Naive thymus-derived CD8-positive, alpha-beta T cell (primary cell): ENCODE results near the gene SDF2L1. TPM values are rescaled to one million over a fixed set of nuclear protein-coding genes. Genes with fewer than 3 reads are reported as not detected.
A peak's percentile ranks its signal among the peaks of the same experiment; 100 is the strongest.
"Not testable (repeated sequence)": the region's sequence is repeated elsewhere in the genome, so short reads cannot be mapped to it uniquely, and the experiment has no call there.

Experiments used
- ATAC-seq, 2 donors: fragments of 150-1000 bp; cut with Tn5 transposase in 1 of 2; sonication (Bioruptor Pico), chemical (Tn5 transposase) in 1 of 2; 1 replicate in 1 of 2; 2 replicates in 1 of 2; pipeline ENCODE4 v1.10.0; 2021; ENCODE audit warnings: mild to moderate bottlenecking in 2 of 2, moderate library complexity in 2 of 2
- POLR2A ChIA-PET: fragments of 350-600 bp; sonication (Branson Sonifier 250); formaldehyde crosslinking; loops from one replicate; lab custom pipeline; 2021; ENCODE audit warnings: antibody characterized with exemption; lab: Charles Lee
- DNase-seq, 10 donors: peaks; one replicate each; pipeline versions ENCODE4 v3.0.0 to v3.0.0-alpha.2; 2020 to 2022
- H3K27ac Mint-ChIP-seq, 10 donors: one replicate each; pipeline ENCODE4 v1.8.0; 2020 to 2022; ENCODE audit warnings: mild to moderate bottlenecking in 10 of 10, mixed read lengths in 10 of 10, moderate library complexity in 4 of 10, inconsistent platforms in 1 of 10
- H3K27me3 Mint-ChIP-seq, 5 donors: one replicate each; pipeline ENCODE4 v1.8.0; 2021 to 2022; ENCODE audit warnings: mixed read lengths in 5 of 5
- H3K36me3 Mint-ChIP-seq, 3 donors: one replicate each; pipeline ENCODE4 v1.8.0; 2020 to 2022; ENCODE audit warnings: mixed read lengths in 3 of 3, mild to moderate bottlenecking in 2 of 3, inconsistent platforms in 1 of 3
- H3K4me1 Mint-ChIP-seq, 4 donors: one replicate each; pipeline ENCODE4 v1.8.0; 2021 to 2022; ENCODE audit warnings: mixed read lengths in 4 of 4
- H3K4me3 Mint-ChIP-seq, 10 donors: one replicate each; pipeline ENCODE4 v1.8.0; 2020 to 2022; ENCODE audit warnings: mild to moderate bottlenecking in 10 of 10, mixed read lengths in 10 of 10, moderate library complexity in 6 of 10, inconsistent platforms in 1 of 10
- H3K9me3 Mint-ChIP-seq, 9 donors: one replicate each; pipeline ENCODE4 v1.8.0; 2020 to 2022; ENCODE audit warnings: mixed read lengths in 9 of 9, mild to moderate bottlenecking in 3 of 9, inconsistent platforms in 1 of 9, moderate library complexity in 1 of 9
- polyA plus RNA-seq, 3 donors: library from polyadenylated mRNA; unstranded; fragments of 300-500 nt; fragmentation: Illumina TruSeq; gene quantifications; one replicate each; pipeline ENCODE4 v1.2.3, GENCODE V29; 2021
- total RNA-seq, 8 experiments: library from RNA in 2 of 8; stranded (reverse) in 2 of 8; gene quantifications; one replicate each; pipeline ENCODE4 v1.2.3 and lab custom pipeline; 2021 to 2026

SDF2L1 gene
- total and polyA plus RNA-seq, 5 experiments from 2014 or later = 23.2 to 68.9 (median 63.1) TPM

- Mint-ChIP-seq H3K4me1 (peaks cover 3 to 15% (median 13%) of the 10 kb centered on the region in 4 donors), H3K27ac (peak overlapping the region in 1 of 10 donors; percentile 9), H3K27me3 (no peaks in the 10 kb centered on the region), H3K36me3 (peaks cover 0 to 7% (median 4%) of the 10 kb centered on the region in 3 donors), H3K9me3 (no peaks in the 10 kb centered on the region), H3K4me3 (no peak overlapping the region)
- no peak for ATAC-seq
- POLR2A ChIA-PET = interaction anchor here (0.8 to 1.4 kb wide), 3 partner anchors 9 to 20 kb away, joined by 3 to 6 read pairs (median 3); partner anchors contain the start of gene SDF2L1
- no peak for DNase-seq
These were observed 9.2 kb upstream of the SDF2L1 start for GRCh38 chr22:21632931-21633330.

GRCh38 chr22:21633481-21633880, 8.6 kb upstream of the SDF2L1 start:
- H3K27ac Mint-ChIP-seq = no peak overlapping the region
- DNase-seq (no peak), ATAC-seq (no peak)
- POLR2A ChIA-PET = interaction anchor here (0.6 to 1.4 kb wide), 3 partner anchors 9 to 236 kb away, joined by 3 to 6 read pairs (median 3); partner anchors contain the start of gene SDF2L1
- H3K9me3 Mint-ChIP-seq = no peaks in the 10 kb centered on the region
- no peaks in the 10 kb centered on the region for H3K27me3 Mint-ChIP-seq
- peaks cover 0 to 2% (median 0%) of the 10 kb centered on the region in 3 donors for H3K36me3 Mint-ChIP-seq
- H3K4me1 Mint-ChIP-seq = peaks cover 0 to 10% (median 8%) of the 10 kb centered on the region in 4 donors
- no peak overlapping the region for H3K4me3 Mint-ChIP-seq

GRCh38 chr22:21634081-21634480, 8.0 kb upstream of the SDF2L1 start:
- ATAC-seq (no peak), DNase-seq (no peak)
- Mint-ChIP-seq H3K4me1 (peaks cover 0 to 10% (median 8%) of the 10 kb centered on the region in 4 donors), H3K4me3 (no peak overlapping the region), H3K27ac (no peak overlapping the region), H3K9me3 (no peaks in the 10 kb centered on the region), H3K27me3 (no peaks in the 10 kb centered on the region), H3K36me3 (peaks cover 0 to 2% (median 0%) of the 10 kb centered on the region in 3 donors)
- POLR2A ChIA-PET = interaction anchor here (0.6 to 0.9 kb wide), 2 partner anchors 11 to 237 kb away, joined by 3 read pairs; no protein-coding TSS in a partner anchor

- no peak for DNase-seq
- POLR2A ChIA-PET = no interaction called here
- Mint-ChIP-seq H3K36me3 (no peaks in the 10 kb centered on the region), H3K4me3 (peak overlapping the region in 1 of 10 donors; percentile 45), H3K4me1 (peaks cover 0 to 7% (median 7%) of the 10 kb centered on the region in 4 donors), H3K27me3 (no peaks in the 10 kb centered on the region), H3K9me3 (no peaks in the 10 kb centered on the region), H3K27ac (no peak overlapping the region)
- no peak for ATAC-seq
These were observed 7.3 kb upstream of the SDF2L1 start for GRCh38 chr22:21634844-21635243.

DNA sequence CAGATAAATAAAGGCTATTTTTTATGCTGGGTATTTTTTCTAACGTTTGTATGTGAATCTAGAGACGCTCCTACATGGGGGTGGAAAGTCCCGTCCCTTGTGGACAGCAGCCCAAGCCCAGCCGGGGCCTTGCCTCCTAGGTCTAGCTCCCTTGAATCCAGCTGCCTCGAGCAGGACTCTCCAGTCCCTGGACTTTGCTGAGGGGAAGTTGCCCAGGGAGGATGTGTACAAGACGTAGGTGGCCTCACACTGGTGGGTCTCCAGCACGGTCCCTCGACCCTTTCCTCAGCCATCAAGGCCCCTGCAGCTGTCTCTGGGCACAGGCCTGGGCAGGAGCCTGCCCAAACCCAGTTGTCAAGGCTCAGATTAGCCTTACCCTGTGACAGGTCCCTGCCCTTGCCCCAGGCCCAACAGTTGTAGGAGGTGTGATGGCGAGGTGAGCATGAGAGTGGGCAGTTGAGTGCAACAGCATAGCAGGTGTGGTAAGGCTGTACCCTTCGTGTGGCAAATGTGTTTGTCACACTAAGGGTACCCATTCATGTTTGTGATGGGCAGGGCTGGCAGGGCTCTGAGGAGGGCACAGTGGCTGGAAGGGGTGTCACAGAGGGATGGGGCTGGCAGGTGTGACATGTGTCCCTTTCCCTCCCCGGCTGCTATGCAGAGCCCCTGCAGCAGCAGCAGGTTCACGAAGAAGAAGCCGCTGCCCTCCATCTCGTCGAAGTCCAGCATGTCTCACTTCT, 6.2 kb upstream of the SDF2L1 start:
- Mint-ChIP-seq H3K27ac (peak overlapping the region in 1 of 10 donors; percentile 18), H3K4me1 (peaks cover 0 to 8% (median 5%) of the 10 kb centered on the region in 4 donors), H3K9me3 (no peaks in the 10 kb centered on the region), H3K4me3 (no peak overlapping the region), H3K27me3 (no peaks in the 10 kb centered on the region), H3K36me3 (no peaks in the 10 kb centered on the region)
- POLR2A ChIA-PET = no interaction called here
- DNase-seq (no peak), ATAC-seq (no peak)

- POLR2A ChIA-PET = no interaction called here
- Mint-ChIP-seq H3K9me3 (no peaks in the 10 kb centered on the region), H3K36me3 (no peaks in the 10 kb centered on the region)
These were observed 5.4 kb upstream of the SDF2L1 start for GRCh38 chr22:21636629-21637218.

DNA sequence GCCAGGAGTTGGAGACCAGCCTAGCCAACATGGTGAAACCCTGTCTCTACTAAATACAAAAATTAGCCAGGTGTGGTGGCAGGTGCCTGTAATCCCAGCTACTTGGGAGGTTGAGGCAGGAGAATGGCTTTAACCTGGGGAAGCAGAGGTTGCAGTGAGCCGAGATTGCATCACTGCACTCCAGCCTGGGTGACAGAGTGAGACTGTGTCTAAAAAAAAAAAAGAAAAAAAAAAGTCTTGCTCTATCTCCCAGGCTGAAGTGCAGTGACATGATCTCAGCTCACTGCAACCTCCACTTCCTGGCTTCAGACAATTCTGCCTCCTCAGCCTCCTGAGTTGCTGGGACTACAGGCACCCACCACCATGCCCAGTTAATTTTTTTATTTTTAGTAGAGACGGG, 4.7 kb upstream of the SDF2L1 start:
- DNase-seq, ATAC-seq, H3K36me3 Mint-ChIP-seq, H3K27ac Mint-ChIP-seq, H3K4me3 Mint-ChIP-seq, H3K9me3 Mint-ChIP-seq, H3K27me3 Mint-ChIP-seq, POLR2A ChIA-PET: not testable (repeated sequence)
- peaks cover 5 to 18% (median 12%) of the 10 kb centered on the region in 4 donors for H3K4me1 Mint-ChIP-seq

More at GRCh38 chr22:21636629-21637218, 5.4 kb upstream of the SDF2L1 start:
- H3K4me1 Mint-ChIP-seq = peaks cover 3 to 16% (median 11%) of the 10 kb centered on the region in 4 donors
- ATAC-seq (no peak), DNase-seq (no peak)
- H3K27me3 Mint-ChIP-seq = peaks cover 0 to 2% (median 0%) of the 10 kb centered on the region in 5 donors
- no peak overlapping the region for H3K27ac Mint-ChIP-seq
- no peak overlapping the region for H3K4me3 Mint-ChIP-seq

- peaks cover 14 to 29% (median 22%) of the 10 kb centered on the region in 4 donors for H3K4me1 Mint-ChIP-seq
- H3K9me3 Mint-ChIP-seq = no peaks in the 10 kb centered on the region
- no peak for ATAC-seq
- POLR2A ChIA-PET = no interaction called here
- DNase-seq = no peak
- H3K36me3 Mint-ChIP-seq = peaks cover 0 to 12% (median 2%) of the 10 kb centered on the region in 3 donors
- H3K27me3 Mint-ChIP-seq = peaks cover 0 to 3% (median 0%) of the 10 kb centered on the region in 5 donors
- H3K27ac Mint-ChIP-seq = peak overlapping the region in 1 of 10 donors; percentile 5
- H3K4me3 Mint-ChIP-seq = peak overlapping the region in 1 of 10 donors; percentile 22
These were observed 2.7 kb upstream of the SDF2L1 start for GRCh38 chr22:21639359-21639758.

DNA sequence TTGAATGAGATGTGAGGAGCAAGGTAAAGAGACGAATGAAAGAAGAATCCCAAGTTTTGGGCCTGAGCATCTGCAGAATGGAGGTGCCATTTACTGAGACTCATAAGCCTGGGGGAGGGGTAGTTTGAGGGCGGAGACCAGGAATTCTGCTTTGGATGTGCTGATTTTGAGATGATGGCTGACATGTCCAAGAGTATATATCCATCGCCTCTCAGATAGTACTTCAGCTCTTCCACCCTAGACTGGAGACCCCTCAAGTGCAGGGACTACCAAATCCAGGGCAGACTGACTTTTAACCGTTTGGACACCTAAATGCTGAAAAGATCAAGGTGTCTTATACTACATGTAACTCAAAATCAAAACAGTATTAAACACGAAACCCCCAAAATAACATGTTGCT, 1.3 kb upstream of the SDF2L1 start:
- ATAC-seq = no peak
- POLR2A ChIA-PET = interaction anchor here (1.3 to 4.1 kb wide), 2 partner anchors 11 to 25 kb away, joined by 3 to 82 read pairs; partner anchors contain the start of genes PPIL2 and YDJC
- Mint-ChIP-seq H3K27me3 (peaks cover 0 to 3% (median 0%) of the 10 kb centered on the region in 5 donors), H3K36me3 (peaks cover 0 to 20% (median 2%) of the 10 kb centered on the region in 3 donors), H3K4me3 (peak overlapping the region in 7 of 10 donors; percentile 43 to 89 (median 84)), H3K27ac (peak overlapping the region in 3 of 10 donors; percentile 46 to 95 (median 78)), H3K4me1 (peaks cover 14 to 29% (median 22%) of the 10 kb centered on the region in 4 donors), H3K9me3 (no peaks in the 10 kb centered on the region)
- DNase-seq = no peak

GRCh38 chr22:21641417-21641788, 699 bp upstream of the SDF2L1 start:
- H3K27ac Mint-ChIP-seq = peak overlapping the region in 9 of 10 donors; percentile 61 to 95 (median 85)
- DNase-seq (peak in 1 of 10 donors; percentile 20), ATAC-seq (no peak)
- H3K4me1 Mint-ChIP-seq = peaks cover 14 to 31% (median 23%) of the 10 kb centered on the region in 4 donors
- peak overlapping the region; percentile 76 to 90 (median 84) for H3K4me3 Mint-ChIP-seq
- H3K9me3 Mint-ChIP-seq = no peaks in the 10 kb centered on the region
- H3K36me3 Mint-ChIP-seq = peaks cover 0 to 24% (median 2%) of the 10 kb centered on the region in 3 donors
- peaks cover 0 to 3% (median 0%) of the 10 kb centered on the region in 5 donors for H3K27me3 Mint-ChIP-seq
- POLR2A ChIA-PET = interaction anchor here (0.5 to 4.1 kb wide), 7 partner anchors 9 to 230 kb away, joined by 3 to 82 read pairs (median 5); partner anchors contain the start of genes CCDC116, MAPK1, PPIL2 and YDJC

GRCh38 chr22:21642584-21643448, 714 bp downstream of the SDF2L1 start:
- Mint-ChIP-seq H3K9me3 (no peaks in the 10 kb centered on the region), H3K27me3 (peaks cover 0 to 3% (median 0%) of the 10 kb centered on the region in 5 donors), H3K4me3 (peak overlapping the region; percentile 76 to 90 (median 84)), H3K4me1 (peaks cover 19 to 38% (median 30%) of the 10 kb centered on the region in 4 donors), H3K36me3 (peaks cover 0 to 29% (median 4%) of the 10 kb centered on the region in 3 donors), H3K27ac (peak overlapping the region in 9 of 10 donors; percentile 61 to 95 (median 85))
- DNase-seq = peak; percentile 22 to 75 (median 48)
- POLR2A ChIA-PET = interaction anchor here (0.5 to 4.1 kb wide), 11 partner anchors 9 to 1077 kb away, joined by 3 to 82 read pairs (median 3); partner anchors contain the start of genes CCDC116, MAPK1, PPIL2 and YDJC
- ATAC-seq = no peak
